Aorta (tissue), 5 donors: ENCODE measurements around the gene R3HCC1L. TPM values are rescaled to one million over a fixed set of nuclear protein-coding genes. Genes with fewer than 3 reads are reported as not detected.
A peak's percentile ranks its signal among the peaks of the same experiment; 100 is the strongest.

Experiments
- ATAC-seq: fragments of 200-7000 bp; cut with Tn5 transposase; one replicate; pipeline ENCODE4 v1.9.1; 2022; ENCODE audit warnings: moderate library complexity; ENCODE audit not compliant: low FRiP score
- DNase-seq, 2 donors: peaks; one replicate each; pipeline ENCODE4 v3.0.0-alpha.2; 2020
- H3K27ac ChIP-seq, 2 donors: one replicate each; pipeline ENCODE4 v1.5.1; 2013; ENCODE audit warnings: low read length in 2 of 2, mild to moderate bottlenecking in 2 of 2, moderate library complexity in 2 of 2, control low read depth in 1 of 2, inconsistent platforms in 1 of 2, low read depth in 1 of 2
- H3K27me3 ChIP-seq, 2 donors: one replicate each; pipeline ENCODE4 v1.6.1; 2013; ENCODE audit warnings: control low read depth in 1 of 2, low read length in 1 of 2, mild to moderate bottlenecking in 1 of 2, moderate library complexity in 1 of 2; ENCODE audit not compliant: insufficient read depth in 2 of 2, control insufficient read depth in 1 of 2
- H3K36me3 ChIP-seq, 2 donors: one replicate each; pipeline ENCODE4 v1.6.1; 2013; ENCODE audit warnings: control low read depth in 1 of 2, low read length in 1 of 2, mild to moderate bottlenecking in 1 of 2; ENCODE audit not compliant: insufficient read depth in 2 of 2, control insufficient read depth in 1 of 2
- H3K4me1 ChIP-seq, 2 donors: one replicate each; pipeline ENCODE4 v1.6.1; 2013; ENCODE audit warnings: low read length in 2 of 2, control low read depth in 1 of 2, mild to moderate bottlenecking in 1 of 2, moderate library complexity in 1 of 2; ENCODE audit not compliant: insufficient read depth in 2 of 2, control insufficient read depth in 1 of 2
- H3K4me3 ChIP-seq, 2 donors: one replicate each; pipeline ENCODE4 v1.5.1; 2013; ENCODE audit warnings: low read length in 2 of 2, control low read depth in 1 of 2, mild to moderate bottlenecking in 1 of 2
- H3K9me3 ChIP-seq: one replicate; pipeline ENCODE4 v1.6.1; 2013; ENCODE audit warnings: mild to moderate bottlenecking, low read length; ENCODE audit not compliant: control insufficient read depth
- WGBS, 2 donors: extraction: QIAGEN DNeasy Blood & Tissue Kit; methylation state at CpG; one replicate each; pipeline ENCODE4 v1.1.7; 2013; 5-methylcytosine and 5-hydroxymethylcytosine counted together
- intact Hi-C, 2 donors: fragments of 100-400 bp; cut with DNase I; formaldehyde crosslinking; loops; one replicate each; pipeline versions ENCODE4 v1.14.2 to v1.15.0; 2022
- polyA plus RNA-seq, 2 donors: library from polyadenylated mRNA; stranded (reverse); fragments of 200-250 nt; gene quantifications; one replicate each; pipeline ENCODE4 v1.2.3, GENCODE V29; 2013
- total RNA-seq, 2 donors: library from RNA; stranded (reverse); fragmentation: NEBNext Ultra II Directional; extraction: Animal tissue kit (Norgen Biotek cat#: 25700); gene quantifications; one replicate each; pipeline ENCODE4 v1.2.1, GENCODE V29; 2021
- donor health status: healthy with polysubstance abuse.
- donor health status: Bipolar disorder and iron deficiency.
- donor health status: DM: no; HTN: no; CAD: no.
- donor health status: DM: no; HTN: no; CAD: no.
- donor health status: DM: yes; HTN: yes; CAD: no.

R3HCC1L gene
- total and polyA plus RNA-seq, 4 donors, result 7.7 to 17.5 (median 9.8) TPM

DNA sequence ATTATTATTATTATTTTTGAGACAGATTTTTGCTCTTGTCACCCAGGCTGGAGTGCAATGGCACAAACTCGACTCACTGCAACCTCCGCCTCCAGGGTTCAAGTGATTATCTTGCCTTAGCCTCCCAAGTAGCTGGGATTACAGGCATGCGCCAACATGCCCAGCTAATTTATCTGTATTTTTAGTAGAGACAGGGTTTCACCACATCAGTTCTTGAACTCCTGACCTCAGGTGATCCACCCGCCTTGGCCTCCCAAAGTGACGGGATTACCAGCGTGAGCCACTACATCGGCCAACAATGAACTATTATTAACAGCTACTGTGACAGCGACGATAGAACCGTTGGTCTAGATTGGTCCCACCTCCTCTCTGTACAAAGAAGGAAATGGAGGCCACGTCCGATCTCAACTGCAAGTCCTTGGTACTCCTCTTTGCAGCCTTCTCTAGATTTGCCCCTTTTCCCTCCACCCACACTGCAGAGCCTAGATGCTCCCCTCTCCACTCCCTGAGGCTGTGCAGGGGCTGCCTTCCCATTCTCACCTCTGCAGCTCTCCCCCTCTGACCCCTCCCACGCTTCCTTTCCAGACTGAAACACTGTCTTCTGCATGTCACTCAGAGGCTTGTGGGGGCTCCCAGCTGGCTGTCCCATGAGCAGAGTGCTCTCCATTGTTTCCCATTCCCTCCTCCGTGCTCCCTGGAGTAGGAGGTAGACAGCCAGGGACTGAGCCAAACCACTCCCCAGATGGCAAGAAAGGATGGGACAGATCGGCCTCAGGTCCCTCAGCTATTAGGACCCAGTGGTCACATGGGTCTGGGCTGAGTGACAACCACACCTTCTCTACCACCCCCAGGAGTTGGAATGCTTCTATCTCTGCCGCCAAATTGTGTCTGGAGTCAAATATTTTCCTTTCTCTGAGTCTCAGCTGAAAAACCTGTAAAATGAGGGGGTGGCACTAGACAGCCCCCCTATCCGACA, 131.2 kb downstream of the R3HCC1L start:
- ATAC-seq (no peak), DNase-seq (no peak)
- Histone ChIP-seq H3K36me3 (no peaks in the 10 kb centered on the region), H3K9me3 (no peaks in the 10 kb centered on the region), H3K4me1 (no peaks in the 10 kb centered on the region), H3K27ac (peak overlapping the region in 1 of 2 donors; percentile 60), H3K27me3 (no peaks in the 10 kb centered on the region), H3K4me3 (no peak overlapping the region)
- WGBS, 2 donors, result 64% methylated on average over 17 of the region's 17 CpGs
- intact Hi-C loops, result loop anchor here in 1 of 2 donors (10.0 kb wide), 1 partner anchor 149 kb away; the partner anchor contains the start of gene PYROXD2

GRCh38 chr10:98266647-98267046, 132.2 kb downstream of the R3HCC1L start:
- H3K27me3 ChIP-seq, result no peaks in the 10 kb centered on the region
- peak overlapping the region in 1 of 2 donors; percentile 60 for H3K27ac ChIP-seq
- DNase-seq (no peak), ATAC-seq (no peak)
- intact Hi-C loops, result loop anchor here in 1 of 2 donors (10.0 kb wide), 1 partner anchor 148 kb away; the partner anchor contains the start of gene PYROXD2
- H3K9me3 ChIP-seq, result no peaks in the 10 kb centered on the region
- 59 to 64% methylated on average over 5 of the region's 5 CpGs for WGBS, 2 donors
- no peak overlapping the region for H3K4me3 ChIP-seq
- H3K36me3 ChIP-seq, result no peaks in the 10 kb centered on the region
- H3K4me1 ChIP-seq, result no peaks in the 10 kb centered on the region

DNA sequence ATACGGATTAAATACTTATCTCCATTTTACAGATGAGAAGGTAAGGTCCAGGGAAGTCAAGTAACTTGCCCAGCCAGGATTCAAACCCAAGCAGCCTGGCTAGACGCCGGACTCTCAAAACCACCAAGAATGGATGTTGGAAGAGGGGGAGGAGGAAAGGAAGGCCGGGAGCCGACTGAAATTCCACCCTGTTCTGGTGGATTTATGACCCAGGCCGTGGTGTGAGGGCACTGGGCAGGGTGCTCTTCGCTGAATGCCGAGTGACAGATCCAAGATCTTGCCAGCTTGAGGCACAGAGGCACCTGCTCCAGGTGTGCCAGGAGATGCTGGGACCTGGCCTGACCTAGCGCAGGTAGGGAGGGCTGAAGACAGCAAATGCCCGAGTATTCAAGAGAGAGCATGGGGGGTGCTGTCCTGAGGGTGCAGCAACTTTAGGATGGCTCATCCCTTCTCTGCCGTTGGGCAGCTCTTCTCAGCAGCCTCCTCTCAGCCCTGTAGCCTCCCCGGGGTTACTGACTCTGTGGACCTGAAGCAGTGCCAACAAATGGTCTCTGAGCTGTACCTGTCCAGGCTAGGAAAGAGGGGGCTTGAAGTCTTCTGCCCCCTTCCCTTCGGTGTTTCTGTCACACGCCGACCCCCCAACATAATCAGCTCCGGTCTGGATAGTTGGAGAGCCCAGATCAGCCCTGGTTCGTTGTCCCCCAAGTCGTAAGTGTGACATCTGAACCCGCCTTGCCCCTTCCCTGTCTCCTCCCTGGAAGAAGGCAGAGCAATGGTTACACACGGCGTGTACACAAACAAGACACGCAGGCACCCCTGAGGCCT, 132.8 kb downstream of the R3HCC1L start:
- Histone ChIP-seq H3K4me1 (no peaks in the 10 kb centered on the region), H3K27ac (peak overlapping the region; percentile 40 to 65), H3K4me3 (no peak overlapping the region), H3K27me3 (no peaks in the 10 kb centered on the region), H3K9me3 (no peaks in the 10 kb centered on the region), H3K36me3 (no peaks in the 10 kb centered on the region)
- intact Hi-C loops, result loop anchor here in 1 of 2 donors (10.0 kb wide), 1 partner anchor 148 kb away; the partner anchor contains the start of gene PYROXD2
- WGBS, 2 donors, result 38 to 40% methylated on average over 21 to 22 of the region's 22 CpGs
- no peak for ATAC-seq
- DNase-seq, result no peak

DNA sequence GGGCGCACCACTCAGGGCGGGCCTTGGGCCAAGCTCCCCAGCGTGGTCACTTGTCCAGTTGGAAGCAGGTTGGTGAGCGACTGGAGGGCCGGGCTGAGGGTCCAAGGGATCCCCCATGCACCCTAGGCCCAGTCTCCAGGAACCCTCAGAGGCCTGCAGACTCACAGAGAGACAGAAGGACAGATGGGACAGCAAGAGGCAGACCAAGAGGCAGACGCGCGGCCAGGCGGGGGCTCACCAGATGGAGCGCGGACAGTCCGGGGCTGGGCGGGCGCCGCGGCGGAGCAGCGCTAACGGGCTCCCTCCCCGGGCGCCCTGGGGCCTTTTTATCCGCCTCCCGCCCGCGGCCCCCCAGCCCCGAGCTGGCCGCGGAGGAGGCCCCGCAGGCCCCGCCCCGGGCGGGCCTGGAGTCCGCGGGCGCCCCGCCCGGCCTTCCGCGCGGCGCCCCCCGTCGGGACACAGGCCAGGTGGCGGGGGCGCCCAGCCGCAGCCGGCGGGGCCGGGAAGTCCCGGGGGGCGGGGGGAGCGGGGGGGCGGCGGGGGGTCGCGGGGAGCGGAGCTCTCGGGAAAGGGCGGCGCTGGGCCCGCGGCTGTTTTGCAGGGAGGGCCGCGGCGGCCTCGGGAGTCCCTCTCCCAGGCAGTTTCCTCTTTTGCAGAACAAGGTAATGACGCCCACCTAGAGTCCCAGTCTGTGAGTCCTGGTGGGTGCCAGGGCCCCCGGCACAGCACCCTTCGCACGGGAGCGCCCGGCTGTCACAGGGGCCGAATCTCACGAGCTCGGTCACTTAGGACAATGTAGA, 133.6 kb downstream of the R3HCC1L start, which contains the start of gene LOXL4:
Gene LOXL4 (minus strand): TSS at position 301 of the 800 bp plus-strand sequence. CDS start 5,175 bp downstream, outside the sequence.
- peak within 1 kb of the TSS; percentile 30 to 35 for H3K4me3 ChIP-seq
- H3K36me3 ChIP-seq, result no peaks in the 10 kb centered on the region
- ATAC-seq, result peak; percentile 47
- no peaks in the 10 kb centered on the region for H3K9me3 ChIP-seq
- peak within 1 kb of the TSS; percentile 40 to 91 for H3K27ac ChIP-seq
- intact Hi-C loops, result loop anchor here in 1 of 2 donors (2.0 to 10.0 kb wide), 2 partner anchors 47 to 147 kb away; partner anchors contain the start of gene PYROXD2
- no peaks in the 10 kb centered on the region for H3K27me3 ChIP-seq
- no peak for DNase-seq
- WGBS, 2 donors, result 2 to 4% methylated on average over 24 to 75 of the region's 75 CpGs
- no peaks in the 10 kb centered on the region for H3K4me1 ChIP-seq

- peak overlapping the region; percentile 30 to 35 for H3K4me3 ChIP-seq
- WGBS, 2 donors, result 3% methylated on average over 17 of the region's 17 CpGs
- intact Hi-C loops, result loop anchor here in 1 of 2 donors (2.0 to 10.0 kb wide), 2 partner anchors 46 to 146 kb away; partner anchors contain the start of gene PYROXD2
- H3K27ac ChIP-seq, result peak overlapping the region; percentile 40 to 91
- ATAC-seq (no peak), DNase-seq (no peak)
- H3K27me3 ChIP-seq, result no peaks in the 10 kb centered on the region
- no peaks in the 10 kb centered on the region for H3K9me3 ChIP-seq
- H3K4me1 ChIP-seq, result no peaks in the 10 kb centered on the region
- H3K36me3 ChIP-seq, result no peaks in the 10 kb centered on the region
Observed at GRCh38 chr10:98268694-98269431, 134.4 kb downstream of the R3HCC1L start.

DNA sequence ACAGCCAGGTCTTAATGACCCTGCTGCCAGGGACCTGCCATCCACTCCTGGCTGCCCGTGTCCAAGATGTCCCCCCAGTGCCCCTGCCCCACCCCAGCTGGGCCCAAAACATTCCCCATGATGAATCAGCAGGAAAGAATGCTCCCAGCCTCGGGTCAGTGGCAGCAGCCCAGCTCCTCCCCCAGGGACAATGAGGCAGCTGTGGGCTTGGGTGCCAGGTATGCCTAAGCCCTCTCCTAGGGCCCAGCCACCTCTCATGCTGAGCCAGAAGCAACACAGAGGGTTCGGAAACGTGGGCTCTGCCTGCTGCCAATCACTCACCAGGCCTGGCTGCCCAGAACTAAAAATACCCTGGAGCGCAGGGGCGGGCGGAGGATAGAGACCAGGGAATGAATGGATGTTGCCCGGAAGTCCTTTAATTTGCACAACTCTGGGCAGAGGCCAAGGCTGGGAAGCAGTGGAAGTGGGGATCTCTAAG, 135.0 kb downstream of the R3HCC1L start:
- 2 to 3% methylated on average over 8 of the region's 8 CpGs for WGBS, 2 donors
- DNase-seq (peak; percentile 93 to 96), ATAC-seq (peak; percentile 88)
- no peaks in the 10 kb centered on the region for H3K9me3 ChIP-seq
- no peaks in the 10 kb centered on the region for H3K36me3 ChIP-seq
- H3K4me1 ChIP-seq, result no peaks in the 10 kb centered on the region
- H3K27me3 ChIP-seq, result no peaks in the 10 kb centered on the region
- no peak overlapping the region for H3K4me3 ChIP-seq
- H3K27ac ChIP-seq, result peak overlapping the region in 1 of 2 donors; percentile 91
- intact Hi-C loops, result loop anchor here in 1 of 2 donors (2.0 to 10.0 kb wide), 2 partner anchors 45 to 145 kb away; partner anchors contain the start of gene PYROXD2

DNA sequence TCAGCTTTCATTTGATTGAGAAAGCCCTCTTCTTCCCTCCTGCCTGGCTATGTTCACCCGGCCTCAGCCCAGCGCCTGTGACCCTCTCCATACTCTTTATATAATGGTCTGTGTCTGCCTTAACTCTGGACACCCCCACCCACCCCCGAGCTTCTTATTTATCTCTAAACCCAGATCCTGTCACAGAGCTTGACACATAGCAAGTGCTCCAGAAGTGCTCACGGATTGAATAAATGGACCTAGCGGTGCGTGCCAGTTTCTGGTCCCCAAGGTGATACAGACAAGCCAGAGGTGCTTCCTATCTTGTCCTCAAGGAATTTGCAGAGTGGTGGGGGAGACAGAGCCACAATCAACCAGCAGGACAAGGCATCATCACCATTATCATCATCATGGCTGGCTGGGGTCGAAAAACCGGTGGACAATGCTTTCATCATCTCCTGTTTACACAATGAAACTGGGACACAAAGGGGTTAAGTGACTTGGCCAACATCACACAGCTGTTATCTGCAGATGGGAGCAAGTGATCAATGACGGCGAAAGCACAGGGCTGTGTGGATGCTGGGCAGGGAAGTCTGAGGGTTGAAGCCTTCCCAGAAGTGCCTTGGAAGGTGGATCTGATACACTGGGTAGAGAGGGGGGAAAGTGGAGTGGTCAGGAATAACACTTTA, 135.8 kb downstream of the R3HCC1L start:
- Histone ChIP-seq H3K9me3 (no peaks in the 10 kb centered on the region), H3K4me3 (no peak overlapping the region), H3K4me1 (no peaks in the 10 kb centered on the region), H3K27me3 (no peaks in the 10 kb centered on the region), H3K36me3 (no peaks in the 10 kb centered on the region), H3K27ac (peak overlapping the region in 1 of 2 donors; percentile 69)
- no peak for DNase-seq
- no peak for ATAC-seq
- intact Hi-C loops, result no loop called here
- WGBS, 2 donors, result 43 to 46% methylated on average over 10 of the region's 10 CpGs
